ENCODE measurements around the gene DYNC1LI2. TPM values are rescaled to one million over a fixed set of nuclear protein-coding genes. Genes with fewer than 3 reads are reported as not detected.

The DYNC1LI2 gene
- total and polyA plus RNA-seq, 5 donors from 2014 or later = 22.4 to 91.9 (median 25.4) TPM

Other genes with a start within 250 kb of the DYNC1LI2 start
- 8.2 TPM for gene TK2, start 201.5 kb downstream of the DYNC1LI2 start, total RNA-seq
- 1 to 10 TPM; 5.1 to 8.8 (median 7.7) TPM for gene TK2, start 201.5 kb downstream of the DYNC1LI2 start, polyA plus RNA-seq
- gene CKLF, start 199.0 kb downstream of the DYNC1LI2 start, total RNA-seq = 48.2 TPM
- gene CKLF, start 199.0 kb downstream of the DYNC1LI2 start, polyA plus RNA-seq = 100 to 1,000 TPM; 157 to 242 (median 168) TPM
- gene CMTM1, start 185.2 kb downstream of the DYNC1LI2 start, total RNA-seq = 3.2 TPM
- 1 to 10 TPM in 2 of 4 donors, under 1 TPM in 2; 0.26 to 1.7 (median 0.96) TPM for gene CMTM1, start 185.2 kb downstream of the DYNC1LI2 start, polyA plus RNA-seq
- gene CMTM2, start 172.1 kb downstream of the DYNC1LI2 start, total RNA-seq = 0.49 TPM
- gene CMTM2, start 172.1 kb downstream of the DYNC1LI2 start, polyA plus RNA-seq = not detected
- 83.1 TPM for gene CMTM3, start 146.9 kb downstream of the DYNC1LI2 start, total RNA-seq
- gene CMTM3, start 146.9 kb downstream of the DYNC1LI2 start, polyA plus RNA-seq = 100 to 1,000 TPM in 3 of 4 donors, 10 to 100 TPM in 1; 98.6 to 127 (median 124) TPM
- 0.64 TPM for gene CMTM4, start 54.9 kb downstream of the DYNC1LI2 start, total RNA-seq
- under 1 TPM; 0.10 to 0.20 (median 0.15) TPM for gene CMTM4, start 54.9 kb downstream of the DYNC1LI2 start, polyA plus RNA-seq
- gene TERB1, start 50.0 kb upstream of the DYNC1LI2 start, total RNA-seq = 0.20 TPM
- gene TERB1, start 50.0 kb upstream of the DYNC1LI2 start, polyA plus RNA-seq = not detected
- 68.1 TPM for gene NAE1, start 79.4 kb upstream of the DYNC1LI2 start, total RNA-seq
- 10 to 100 TPM; 81.2 to 89.1 (median 86.5) TPM for gene NAE1, start 79.4 kb upstream of the DYNC1LI2 start, polyA plus RNA-seq
- not detected for gene CA7, start 92.8 kb upstream of the DYNC1LI2 start, total RNA-seq
- gene CA7, start 92.8 kb upstream of the DYNC1LI2 start, polyA plus RNA-seq = not detected
- 7.1 TPM for gene PDP2, start 128.9 kb upstream of the DYNC1LI2 start, total RNA-seq
- gene PDP2, start 128.9 kb upstream of the DYNC1LI2 start, polyA plus RNA-seq = 1 to 10 TPM in 3 of 4 donors, under 1 TPM in 1; 0.07 to 2.0 (median 1.7) TPM
- not detected for gene CDH16, start 167.3 kb upstream of the DYNC1LI2 start, total RNA-seq
- not detected for gene CDH16, start 167.3 kb upstream of the DYNC1LI2 start, polyA plus RNA-seq
- 0.35 TPM for gene RRAD, start 173.9 kb upstream of the DYNC1LI2 start, total RNA-seq
- not detected for gene RRAD, start 173.9 kb upstream of the DYNC1LI2 start, polyA plus RNA-seq
- gene CIAO2B, start 182.8 kb upstream of the DYNC1LI2 start, total RNA-seq = 64.6 TPM
- 100 to 1,000 TPM; 126 to 161 (median 147) TPM for gene CIAO2B, start 182.8 kb upstream of the DYNC1LI2 start, polyA plus RNA-seq
- gene CES2, start 183.9 kb upstream of the DYNC1LI2 start, total RNA-seq = 35.4 TPM
- gene CES2, start 183.9 kb upstream of the DYNC1LI2 start, polyA plus RNA-seq = 10 to 100 TPM; 19.3 to 22.5 (median 19.7) TPM
- gene CES3, start 209.7 kb upstream of the DYNC1LI2 start, total RNA-seq = 0.74 TPM
- gene CES3, start 209.7 kb upstream of the DYNC1LI2 start, polyA plus RNA-seq = under 1 TPM; 0.10 to 0.29 (median 0.26) TPM
- gene CES4A, start 237.0 kb upstream of the DYNC1LI2 start, total RNA-seq = 11.9 TPM
- 1 to 10 TPM; 1.6 to 3.0 (median 2.7) TPM for gene CES4A, start 237.0 kb upstream of the DYNC1LI2 start, polyA plus RNA-seq

All from CD4-positive, CD25-positive, alpha-beta regulatory T cell (primary cell).